ENCODE data around the gene BAMBI. TPM values are rescaled to one million over a fixed set of nuclear protein-coding genes. Genes with fewer than 3 reads are reported as not detected.

BAMBI gene
- total and polyA plus RNA-seq, 7 donors, result 0.87 to 5.3 (median 3.6) TPM

GRCh38 chr10:28710202-28710886 lies 33.0 kb downstream of the BAMBI start:
- Histone ChIP-seq H3K4me3 (no peak overlapping the region), H3K9me3 (no peaks in the 10 kb centered on the region), H3K27me3 (no peaks in the 10 kb centered on the region), H3K36me3 (no peaks in the 10 kb centered on the region), H3K4me1 (no peaks in the 10 kb centered on the region), H3K27ac (no peak overlapping the region)
- intact Hi-C loops (cut with DNase I), result no loop called here
- WGBS, 2 donors, result 42 to 66% methylated on average over 6 of the region's 6 CpGs
- no peak for TF ChIP-seq EP300 (IDR thresholded peaks at IDR 0.05)
- no peak for TF ChIP-seq POLR2AphosphoS5 (IDR thresholded peaks at IDR 0.05)
- TF ChIP-seq, protein P1, sequence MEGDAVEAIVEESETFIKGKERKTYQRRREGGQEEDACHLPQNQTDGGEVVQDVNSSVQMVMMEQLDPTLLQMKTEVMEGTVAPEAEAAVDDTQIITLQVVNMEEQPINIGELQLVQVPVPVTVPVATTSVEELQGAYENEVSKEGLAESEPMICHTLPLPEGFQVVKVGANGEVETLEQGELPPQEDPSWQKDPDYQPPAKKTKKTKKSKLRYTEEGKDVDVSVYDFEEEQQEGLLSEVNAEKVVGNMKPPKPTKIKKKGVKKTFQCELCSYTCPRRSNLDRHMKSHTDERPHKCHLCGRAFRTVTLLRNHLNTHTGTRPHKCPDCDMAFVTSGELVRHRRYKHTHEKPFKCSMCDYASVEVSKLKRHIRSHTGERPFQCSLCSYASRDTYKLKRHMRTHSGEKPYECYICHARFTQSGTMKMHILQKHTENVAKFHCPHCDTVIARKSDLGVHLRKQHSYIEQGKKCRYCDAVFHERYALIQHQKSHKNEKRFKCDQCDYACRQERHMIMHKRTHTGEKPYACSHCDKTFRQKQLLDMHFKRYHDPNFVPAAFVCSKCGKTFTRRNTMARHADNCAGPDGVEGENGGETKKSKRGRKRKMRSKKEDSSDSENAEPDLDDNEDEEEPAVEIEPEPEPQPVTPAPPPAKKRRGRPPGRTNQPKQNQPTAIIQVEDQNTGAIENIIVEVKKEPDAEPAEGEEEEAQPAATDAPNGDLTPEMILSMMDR (IDR thresholded peaks at IDR 0.05), result no peak
- TF ChIP-seq POLR2A (IDR thresholded peaks at IDR 0.05), result no peak
- no peak for DNase-seq

DNA sequence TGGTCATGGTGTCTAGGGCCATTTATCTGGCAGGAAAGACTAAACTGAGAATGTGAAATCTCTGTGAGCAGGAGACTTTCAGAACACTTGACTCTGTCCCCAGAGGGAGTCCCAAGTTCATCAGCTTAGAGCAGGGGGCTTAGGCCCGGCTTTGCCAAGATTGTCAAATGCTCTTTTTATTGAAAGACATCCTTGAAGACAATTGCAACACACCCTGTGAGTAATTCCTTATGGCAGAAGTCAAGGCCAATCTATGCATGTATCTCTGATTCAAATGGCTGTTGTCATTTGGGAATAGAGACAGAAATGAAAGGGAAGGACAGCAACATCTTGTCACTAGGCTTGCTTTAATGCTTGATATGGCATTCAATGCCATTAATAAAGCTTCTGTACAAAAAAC lies 33.7 kb downstream of the BAMBI start:
- H3K4me1 ChIP-seq, result no peaks in the 10 kb centered on the region
- TF ChIP-seq POLR2A (IDR thresholded peaks at IDR 0.05), result no peak
- TF ChIP-seq, protein P1 (IDR thresholded peaks at IDR 0.05), result no peak
- TF ChIP-seq EP300 (IDR thresholded peaks at IDR 0.05), result no peak
- no peak for TF ChIP-seq POLR2AphosphoS5 (IDR thresholded peaks at IDR 0.05)
- intact Hi-C loops (cut with DNase I), result no loop called here
- no peaks in the 10 kb centered on the region for H3K27me3 ChIP-seq
- H3K27ac ChIP-seq, result no peak overlapping the region
- DNase-seq, result no peak
- WGBS, 2 donors, result 83 to 85% methylated on average over 1 of the region's 1 CpG
- no peaks in the 10 kb centered on the region for H3K36me3 ChIP-seq
- H3K4me3 ChIP-seq, result no peak overlapping the region
- no peaks in the 10 kb centered on the region for H3K9me3 ChIP-seq

DNA sequence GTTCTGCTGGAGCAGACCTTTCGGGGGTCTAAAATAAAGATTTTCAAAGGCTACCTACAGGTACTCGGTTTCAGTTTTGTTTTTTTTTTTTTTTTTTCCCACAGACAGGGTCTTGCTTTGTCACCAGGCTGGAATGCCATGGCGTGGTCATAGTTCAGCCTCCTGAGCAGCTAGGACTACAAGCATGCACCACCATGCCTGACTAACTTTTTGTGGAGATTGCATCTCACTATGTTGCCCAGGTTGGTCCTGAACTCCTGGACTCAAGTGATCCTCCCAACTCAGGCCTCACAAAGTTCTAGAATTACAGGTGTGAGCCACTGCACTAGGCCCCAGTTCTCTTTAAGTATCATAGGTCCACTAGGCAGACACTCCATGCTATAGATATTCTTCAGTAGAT lies 34.5 kb downstream of the BAMBI start:
- Histone ChIP-seq H3K4me3 (no peak overlapping the region), H3K9me3 (no peaks in the 10 kb centered on the region), H3K27me3 (no peaks in the 10 kb centered on the region), H3K27ac (no peak overlapping the region), H3K36me3 (no peaks in the 10 kb centered on the region), H3K4me1 (no peaks in the 10 kb centered on the region)
- 91 to 92% methylated on average over 3 of the region's 3 CpGs for WGBS, 2 donors
- DNase-seq, result no peak
- TF ChIP-seq POLR2AphosphoS5 (IDR thresholded peaks at IDR 0.05) (no peak), POLR2A (IDR thresholded peaks at IDR 0.05) (no peak)
- intact Hi-C loops (cut with DNase I), result no loop called here

GRCh38 chr10:28713626-28714352 lies 36.5 kb downstream of the BAMBI start:
- Histone ChIP-seq H3K4me3 (no peak overlapping the region), H3K9me3 (no peaks in the 10 kb centered on the region), H3K4me1 (no peaks in the 10 kb centered on the region), H3K27ac (no peak overlapping the region), H3K36me3 (no peaks in the 10 kb centered on the region), H3K27me3 (no peaks in the 10 kb centered on the region)
- no peak for DNase-seq
- 89 to 91% methylated on average over 10 of the region's 10 CpGs for WGBS, 2 donors
- intact Hi-C loops (cut with DNase I), result no loop called here
- TF ChIP-seq, protein P1 (IDR thresholded peaks at IDR 0.05), result no peak

DNA sequence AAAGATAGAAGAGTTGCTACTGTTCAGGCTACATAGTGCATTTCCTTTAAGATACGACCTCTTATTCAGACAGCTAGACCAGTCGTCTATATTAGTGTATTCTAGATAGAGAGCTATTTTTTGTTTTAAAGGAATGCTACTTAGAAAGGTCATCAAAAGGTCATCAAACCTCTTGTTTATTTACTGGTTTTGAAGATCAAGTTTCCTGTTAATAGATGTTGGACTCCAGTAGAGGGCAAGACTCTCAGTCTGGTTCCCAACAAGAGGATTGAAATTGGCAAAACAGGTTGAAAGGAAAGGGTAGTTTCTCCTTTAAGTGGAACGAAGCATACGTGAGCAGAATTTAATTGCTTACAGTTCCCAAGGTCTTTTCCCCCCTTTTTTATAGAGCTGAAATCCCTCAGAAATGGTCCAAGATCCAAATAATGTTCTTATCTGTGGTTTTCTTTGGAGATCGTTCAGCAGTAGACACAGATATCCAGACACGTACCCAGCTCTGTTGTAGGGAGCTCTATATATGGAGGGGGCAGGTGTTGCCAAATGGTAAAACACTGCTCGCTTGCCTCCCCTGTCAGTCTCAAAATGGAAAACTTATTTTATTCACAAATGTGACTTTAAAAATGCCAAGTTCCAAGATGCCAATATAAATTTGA lies 37.2 kb downstream of the BAMBI start:
- H3K4me1 ChIP-seq, result no peaks in the 10 kb centered on the region
- H3K36me3 ChIP-seq, result no peaks in the 10 kb centered on the region
- H3K27ac ChIP-seq, result no peak overlapping the region
- H3K4me3 ChIP-seq, result no peak overlapping the region
- no peaks in the 10 kb centered on the region for H3K9me3 ChIP-seq
- TF ChIP-seq POLR2A (IDR thresholded peaks at IDR 0.05) (no peak), EP300 (IDR thresholded peaks at IDR 0.05) (no peak), POLR2AphosphoS5 (IDR thresholded peaks at IDR 0.05) (no peak)
- TF ChIP-seq, protein P1 (IDR thresholded peaks at IDR 0.05), result no peak
- no peaks in the 10 kb centered on the region for H3K27me3 ChIP-seq
- intact Hi-C loops (cut with DNase I), result no loop called here
- no peak for DNase-seq
- WGBS, 2 donors, result 81 to 89% methylated on average over 7 of the region's 7 CpGs

Data from sigmoid colon (tissue), 7 donors.